ENCODE data around the gene RHOA.

Gene RHOA

DNA sequence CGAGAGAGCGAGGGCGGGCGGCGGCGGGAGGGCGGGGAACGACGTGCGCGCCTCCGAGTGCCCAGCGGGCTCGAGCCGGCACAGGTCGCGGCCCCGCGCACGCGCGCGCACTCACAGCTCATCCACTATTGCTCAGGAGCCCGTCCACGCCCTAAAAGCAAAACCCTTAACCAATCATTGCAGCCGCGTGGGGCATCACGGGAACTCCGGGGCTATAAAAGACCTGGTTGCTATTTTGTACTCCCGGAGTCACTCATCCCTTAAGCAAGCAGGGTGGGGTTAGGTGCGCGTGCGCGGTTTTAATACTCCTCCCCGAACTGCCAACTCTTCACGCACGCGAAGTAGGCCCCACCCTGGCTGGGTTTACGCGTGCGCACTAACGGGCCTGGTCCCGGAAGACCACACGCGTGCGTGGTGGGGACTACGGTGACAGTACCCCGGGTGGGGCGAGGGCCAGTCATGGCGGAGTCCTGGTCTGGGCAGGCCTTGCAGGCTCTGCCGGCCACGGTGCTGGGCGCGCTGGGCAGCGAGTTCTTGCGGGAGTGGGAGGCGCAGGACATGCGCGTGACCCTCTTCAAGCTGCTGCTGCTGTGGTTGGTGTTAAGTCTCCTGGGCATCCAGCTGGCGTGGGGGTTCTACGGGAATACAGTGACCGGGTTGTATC, at the start of gene RHOA, which contains the start of gene TCTA:
RHOA (minus strand) TSS at position 9 of the 664 bp plus-strand sequence. CDS start 36,387 bp downstream, outside the sequence.
TCTA (plus strand) TSS at position 456 of the 664 bp plus-strand sequence; CDS start at position 460, 4 bp downstream.
- ChIA-PET POLR2A (interaction anchor here (0.5 to 2.8 kb wide), 17 partner anchors 10 to 801 kb away, joined by 3 to 26 read pairs (median 4); partner anchors contain the start of genes AMT, NICN1, QRICH1 and USP4), CTCF (interaction anchor here (1.1 to 3.8 kb wide), 4 partner anchors 10 to 391 kb away, joined by 3 to 15 read pairs (median 7); partner anchors contain the start of genes AMT and USP4)
- peak; percentile 99 for DNase-seq (ENCODE audit: extremely low spot score)
- TF ChIP-seq, protein P1, sequence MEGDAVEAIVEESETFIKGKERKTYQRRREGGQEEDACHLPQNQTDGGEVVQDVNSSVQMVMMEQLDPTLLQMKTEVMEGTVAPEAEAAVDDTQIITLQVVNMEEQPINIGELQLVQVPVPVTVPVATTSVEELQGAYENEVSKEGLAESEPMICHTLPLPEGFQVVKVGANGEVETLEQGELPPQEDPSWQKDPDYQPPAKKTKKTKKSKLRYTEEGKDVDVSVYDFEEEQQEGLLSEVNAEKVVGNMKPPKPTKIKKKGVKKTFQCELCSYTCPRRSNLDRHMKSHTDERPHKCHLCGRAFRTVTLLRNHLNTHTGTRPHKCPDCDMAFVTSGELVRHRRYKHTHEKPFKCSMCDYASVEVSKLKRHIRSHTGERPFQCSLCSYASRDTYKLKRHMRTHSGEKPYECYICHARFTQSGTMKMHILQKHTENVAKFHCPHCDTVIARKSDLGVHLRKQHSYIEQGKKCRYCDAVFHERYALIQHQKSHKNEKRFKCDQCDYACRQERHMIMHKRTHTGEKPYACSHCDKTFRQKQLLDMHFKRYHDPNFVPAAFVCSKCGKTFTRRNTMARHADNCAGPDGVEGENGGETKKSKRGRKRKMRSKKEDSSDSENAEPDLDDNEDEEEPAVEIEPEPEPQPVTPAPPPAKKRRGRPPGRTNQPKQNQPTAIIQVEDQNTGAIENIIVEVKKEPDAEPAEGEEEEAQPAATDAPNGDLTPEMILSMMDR (IDR thresholded peaks at IDR 0.05; ENCODE audit: control extremely low read depth, extremely low read depth, low read depth, missing control alignments): no peak

- CTCF ChIA-PET: interaction anchor here (0.8 to 4.6 kb wide), 4 partner anchors 9 to 121 kb away, joined by 3 to 30 read pairs (median 4); partner anchors contain the start of gene DAG1
These were observed 49.2 kb upstream of the RHOA start for GRCh38 chr3:49460956-49461355.

DNA sequence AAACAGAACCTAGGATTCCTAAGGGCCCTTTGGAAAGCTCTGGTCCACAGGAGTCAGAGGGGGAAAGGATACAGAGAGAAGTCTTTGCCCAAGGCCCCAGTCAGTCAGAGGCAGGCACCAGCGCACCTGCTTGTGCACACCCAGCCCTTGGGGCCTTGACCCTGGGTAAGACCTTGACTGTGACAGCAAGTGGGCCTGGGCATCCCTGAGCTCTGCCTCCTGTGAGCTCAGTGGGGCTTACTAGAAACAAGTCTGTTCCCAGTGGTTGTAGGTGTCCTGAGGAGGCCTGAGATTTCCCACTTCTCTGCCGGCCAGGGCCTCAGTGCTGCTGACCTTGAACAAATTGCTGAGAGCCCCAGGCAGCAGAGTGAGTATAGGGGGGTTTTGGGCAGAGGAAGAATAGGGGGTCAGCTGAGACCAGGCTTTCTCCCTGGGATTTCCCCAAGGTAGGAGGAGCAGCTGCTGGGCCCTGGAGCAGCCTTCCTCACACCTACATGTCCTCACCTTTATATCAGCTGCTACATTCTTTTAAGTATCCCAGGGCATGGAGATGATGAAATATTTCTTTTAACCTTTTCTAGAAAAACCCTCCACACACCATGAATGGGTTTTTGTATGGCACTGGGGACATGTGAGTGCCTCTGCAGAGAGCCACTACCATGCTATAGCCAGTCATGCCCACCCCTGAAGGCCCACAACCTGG, 48.6 kb upstream of the RHOA start:
- ChIA-PET POLR2A (interaction anchor here (1.5 kb wide), 1 partner anchor 10 kb away, joined by 3 read pairs; the partner anchor contains the start of gene DAG1), CTCF (interaction anchor here (0.8 to 4.6 kb wide), 5 partner anchors 9 to 120 kb away, joined by 3 to 30 read pairs (median 4); partner anchors contain the start of gene DAG1)
- peak; percentile 11 for DNase-seq (ENCODE audit: extremely low spot score)
- TF ChIP-seq, protein P1 (IDR thresholded peaks at IDR 0.05; ENCODE audit: control extremely low read depth, extremely low read depth, low read depth, missing control alignments): no peak

More at GRCh38 chr3:49460956-49461355, 49.2 kb upstream of the RHOA start:
- POLR2A ChIA-PET: no interaction called here
- DNase-seq (ENCODE audit: extremely low spot score): no peak
- TF ChIP-seq, protein P1 (IDR thresholded peaks at IDR 0.05; ENCODE audit: control extremely low read depth, extremely low read depth, low read depth, missing control alignments): no peak

GRCh38 chr3:49456466-49456865, 44.7 kb upstream of the RHOA start:
- ChIA-PET POLR2A (no interaction called here), CTCF (interaction anchor here (0.9 kb wide), 1 partner anchor 15 kb away, joined by 3 read pairs; no protein-coding TSS in a partner anchor)
- TF ChIP-seq, protein P1 (IDR thresholded peaks at IDR 0.05; ENCODE audit: control extremely low read depth, extremely low read depth, low read depth, missing control alignments): no peak
- no peak for DNase-seq (ENCODE audit: extremely low spot score)

- DNase-seq (ENCODE audit: extremely low spot score): no peak
- ChIA-PET CTCF (interaction anchor here (1.0 to 1.5 kb wide), 5 partner anchors 13 to 334 kb away, joined by 3 to 4 read pairs (median 4); partner anchors contain the start of genes USP19 and USP4), POLR2A (no interaction called here)
- TF ChIP-seq, protein P1 (IDR thresholded peaks at IDR 0.05; ENCODE audit: control extremely low read depth, extremely low read depth, low read depth, missing control alignments): no peak
These were observed 43.3 kb upstream of the RHOA start for GRCh38 chr3:49454898-49455681.
